H1 (cell line): ENCODE results near the gene VEGFD. TPM values are rescaled to one million over a fixed set of nuclear protein-coding genes. Genes with fewer than 3 reads are reported as not detected.

Source experiments
- BACH1 ChIP-seq: IDR thresholded peaks from 2 replicates; pipeline ENCODE4 v1.6.1; 2012; ENCODE audit warnings: low read length, improper control_type of control experiment
- CHD7 ChIP-seq: fragments of 300-600 bp; sonication (generic); IDR thresholded peaks from 2 replicates; pipeline ENCODE4 v1.7.1; 2012; ENCODE audit warnings: low read length, moderate library complexity, mild to moderate bottlenecking, inconsistent platforms; ENCODE audit not compliant: insufficient replicate concordance
- MAFK ChIP-seq: IDR thresholded peaks from 2 replicates; pipeline ENCODE4 v1.6.1; 2012; ENCODE audit warnings: low read depth, mild to moderate bottlenecking, improper control_type of control experiment, low read length
- RXRA ChIP-seq: IDR thresholded peaks from 2 replicates; pipeline ENCODE4 v1.6.1; 2011; ENCODE audit warnings: low read depth, mild to moderate bottlenecking, low read length, moderate library complexity; ENCODE audit not compliant: insufficient read depth
- SP2 ChIP-seq: IDR thresholded peaks from 2 replicates; pipeline ENCODE4 v1.6.1; 2012; ENCODE audit warnings: mild to moderate bottlenecking, low read length, inconsistent platforms
- TAF7 ChIP-seq: optimal IDR thresholded peaks from 2 replicates; pipeline ENCODE3; 2011; ENCODE audit warnings: low read depth, mild to moderate bottlenecking, inconsistent platforms, low read length, moderate library complexity, borderline replicate concordance
- polyA plus RNA-seq, 7 experiments: library from polyadenylated mRNA; depleted of rRNA in 3 of 7; stranded (reverse) in 5 of 7; unstranded in 2 of 7; fragments of >200 nt in 5 of 7; fragments of 200-250 nt in 2 of 7; gene quantifications; 1 replicate in 5 of 7; 2 replicates in 1 of 7; 4 replicates in 1 of 7; pipeline versions ENCODE4 v1.2.1 to v1.2.3, GENCODE V29; 2011 to 2013; ENCODE audit warnings: missing spikeins in 2 of 7, mixed read lengths in 2 of 7
- total RNA-seq: library from RNA; stranded (reverse); fragmentation: NEBNext Ultra II Directional; extraction: Animal tissue kit (Norgen Biotek cat#: 25700); gene quantifications from 2 replicates; pipeline ENCODE4 v1.2.1, GENCODE V29; 2021

The VEGFD gene
- total and polyA plus RNA-seq, 2 of the 8 experiments (the other 6 are each of a cell fraction or from before 2014, with no cell fraction given), result 0.06 TPM; not detected in 1

GRCh38 chrX:15395789-15396188 is 11.6 kb upstream of the VEGFD start (continued):
- no peak for TF ChIP-seq CHD7
- TF ChIP-seq RXRA, result no peak
- TF ChIP-seq MAFK, result no peak
- TF ChIP-seq SP2, result no peak
- no peak for TF ChIP-seq BACH1
- no peak for TF ChIP-seq TAF7
